Activated CD4-positive, alpha-beta memory T cell treated with anti-CD3 and anti-CD28 coated beads, Interleukin-2, amount 10 ng/mL, durations not matched to agents 7 days and 5 days (primary cell): Measurements from ENCODE around the gene RAPGEF5. TPM values are rescaled to one million over a fixed set of nuclear protein-coding genes. Genes with fewer than 3 reads are reported as not detected.

Source experiments
- CTCF ChIA-PET: fragments of 350-600 bp; sonication (Branson Sonifier 250); formaldehyde crosslinking; loops from one replicate; lab custom pipeline; 2021; ENCODE audit warnings: antibody characterized with exemption, inconsistent platforms; lab: Charles Lee
- POLR2A ChIA-PET: fragments of 350-600 bp; sonication (Branson Sonifier 250); formaldehyde crosslinking; loops from one replicate; lab custom pipeline; 2021; ENCODE audit warnings: antibody characterized with exemption; lab: Charles Lee
- DNase-seq: peaks from one replicate; pipeline ENCODE4 v3.0.0-alpha.2; 2020
- H3K27ac Mint-ChIP-seq: one replicate; pipeline ENCODE4 v1.8.0; 2021; ENCODE audit warnings: mild to moderate bottlenecking, mixed read lengths
- H3K27me3 Mint-ChIP-seq: one replicate; pipeline ENCODE4 v1.8.0; 2021; ENCODE audit warnings: mixed read lengths
- H3K36me3 Mint-ChIP-seq: one replicate; pipeline ENCODE4 v1.8.0; 2021; ENCODE audit warnings: low read depth, mixed read lengths
- H3K4me1 Mint-ChIP-seq: one replicate; pipeline ENCODE4 v1.8.0; 2021; ENCODE audit warnings: mixed read lengths
- H3K4me3 Mint-ChIP-seq: one replicate; pipeline ENCODE4 v1.8.0; 2021; ENCODE audit warnings: mild to moderate bottlenecking, mixed read lengths
- H3K9me3 Mint-ChIP-seq: one replicate; pipeline ENCODE4 v1.8.0; 2021; ENCODE audit warnings: mixed read lengths
- total RNA-seq, 2 experiments: library from RNA; stranded (reverse); gene quantifications; one replicate each; pipeline ENCODE4 v1.2.3, GENCODE V29; 2021

The RAPGEF5 gene
- total RNA-seq, 2 experiments from 2014 or later, result 0.43 to 0.93 TPM

DNA sequence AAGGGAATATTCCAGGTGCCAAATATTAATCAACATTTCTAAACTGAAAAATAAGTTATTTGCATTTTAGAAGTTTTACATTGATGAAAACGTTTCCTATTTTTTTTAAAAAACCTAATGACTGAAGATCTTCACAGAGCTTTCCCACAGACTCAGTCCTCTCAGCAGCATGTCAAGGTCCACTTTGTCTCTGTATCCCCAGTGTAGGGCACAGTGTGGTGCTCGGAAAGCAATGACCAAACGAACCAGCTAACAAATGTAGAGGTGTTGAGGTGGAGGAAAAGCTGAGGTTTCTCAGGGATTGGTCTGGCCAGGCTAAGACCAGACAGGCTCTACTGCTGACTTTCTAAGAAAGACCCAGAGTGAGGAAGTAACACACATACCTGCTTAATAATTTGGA is 209.1 kb downstream of the RAPGEF5 start:
- H3K27me3 Mint-ChIP-seq, result peaks cover 9% of the 10 kb centered on the region
- no peak overlapping the region for H3K4me3 Mint-ChIP-seq
- ChIA-PET CTCF (no interaction called here), POLR2A (no interaction called here)
- H3K27ac Mint-ChIP-seq, result no peak overlapping the region
- H3K4me1 Mint-ChIP-seq, result peaks cover 18% of the 10 kb centered on the region
- no peak for DNase-seq
- H3K36me3 Mint-ChIP-seq, result no peaks in the 10 kb centered on the region
- no peaks in the 10 kb centered on the region for H3K9me3 Mint-ChIP-seq

DNA sequence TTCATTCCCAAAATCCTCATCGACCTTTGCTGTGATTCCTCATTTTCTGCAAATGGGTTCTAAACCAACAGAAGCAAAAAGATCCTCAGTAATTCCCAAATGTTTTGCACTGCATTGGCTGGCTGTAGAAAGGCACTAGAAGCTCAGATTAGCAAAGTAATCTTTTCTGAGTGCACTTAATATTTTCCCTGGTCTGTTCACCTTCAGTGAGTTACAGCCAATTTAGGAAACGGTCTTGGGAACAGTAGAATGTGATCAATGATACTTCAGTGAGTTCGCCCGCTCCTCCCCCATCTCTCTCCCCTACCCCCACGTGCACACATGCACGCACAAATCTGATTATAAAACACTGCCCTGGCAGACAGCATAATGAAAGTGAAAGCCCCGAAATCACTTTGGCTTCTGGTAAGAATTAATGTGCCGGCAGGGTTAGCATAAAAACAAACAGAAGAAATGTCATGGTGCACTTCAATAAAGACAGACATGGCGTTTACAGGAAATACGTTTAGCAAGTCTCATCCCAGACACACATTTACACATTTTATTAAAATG is 209.9 kb downstream of the RAPGEF5 start:
- H3K9me3 Mint-ChIP-seq, result no peaks in the 10 kb centered on the region
- no peak overlapping the region for H3K4me3 Mint-ChIP-seq
- no peak for DNase-seq
- CTCF ChIA-PET, result no interaction called here
- POLR2A ChIA-PET, result no interaction called here
- peaks cover 9% of the 10 kb centered on the region for H3K27me3 Mint-ChIP-seq
- H3K36me3 Mint-ChIP-seq, result no peaks in the 10 kb centered on the region
- no peak overlapping the region for H3K27ac Mint-ChIP-seq
- peaks cover 18% of the 10 kb centered on the region for H3K4me1 Mint-ChIP-seq

- ChIA-PET CTCF (no interaction called here), POLR2A (no interaction called here)
- H3K4me3 Mint-ChIP-seq, result no peak overlapping the region
- DNase-seq, result no peak
- H3K27ac Mint-ChIP-seq, result no peak overlapping the region
- no peaks in the 10 kb centered on the region for H3K9me3 Mint-ChIP-seq
- peaks cover 12% of the 10 kb centered on the region for H3K27me3 Mint-ChIP-seq
- no peaks in the 10 kb centered on the region for H3K36me3 Mint-ChIP-seq
- H3K4me1 Mint-ChIP-seq, result peaks cover 18% of the 10 kb centered on the region
Measured at GRCh38 chr7:22144950-22145349, 212.0 kb downstream of the RAPGEF5 start.

DNA sequence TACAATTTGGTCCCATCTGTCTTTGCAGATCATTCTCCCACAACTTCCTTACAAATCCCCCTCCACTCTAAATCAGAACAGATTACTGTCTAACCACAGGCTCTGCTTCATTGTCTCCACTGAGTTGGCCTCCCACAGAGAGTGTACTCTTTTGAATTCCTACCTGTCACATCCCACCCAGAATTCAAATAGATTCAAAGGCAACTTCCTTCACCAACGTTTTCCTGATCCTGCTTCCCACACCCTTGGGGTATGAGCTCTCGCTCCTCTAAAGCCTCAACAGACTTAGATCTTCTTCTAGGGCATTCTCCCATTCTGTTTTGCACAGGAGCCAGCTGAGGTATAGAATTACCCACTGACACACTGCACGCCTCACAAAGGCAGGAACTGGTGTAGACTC is 213.5 kb downstream of the RAPGEF5 start:
- peaks cover 17% of the 10 kb centered on the region for H3K4me1 Mint-ChIP-seq
- H3K27me3 Mint-ChIP-seq, result peaks cover 14% of the 10 kb centered on the region
- H3K27ac Mint-ChIP-seq, result no peak overlapping the region
- DNase-seq, result no peak
- ChIA-PET CTCF (no interaction called here), POLR2A (no interaction called here)
- H3K4me3 Mint-ChIP-seq, result no peak overlapping the region
- H3K9me3 Mint-ChIP-seq, result no peaks in the 10 kb centered on the region
- no peaks in the 10 kb centered on the region for H3K36me3 Mint-ChIP-seq

GRCh38 chr7:22142572-22142971 is 214.4 kb downstream of the RAPGEF5 start:
- no peak overlapping the region for H3K4me3 Mint-ChIP-seq
- DNase-seq, result no peak
- no peaks in the 10 kb centered on the region for H3K36me3 Mint-ChIP-seq
- H3K9me3 Mint-ChIP-seq, result no peaks in the 10 kb centered on the region
- H3K27ac Mint-ChIP-seq, result no peak overlapping the region
- H3K4me1 Mint-ChIP-seq, result peaks cover 8% of the 10 kb centered on the region
- ChIA-PET POLR2A (no interaction called here), CTCF (interaction anchor here (1.4 kb wide), 1 partner anchor 33 kb away, joined by 3 read pairs; no protein-coding TSS in a partner anchor)
- H3K27me3 Mint-ChIP-seq, result peaks cover 16% of the 10 kb centered on the region

- POLR2A ChIA-PET, result no interaction called here
- H3K36me3 Mint-ChIP-seq, result no peaks in the 10 kb centered on the region
- CTCF ChIA-PET, result interaction anchor here (1.4 kb wide), 1 partner anchor 32 kb away, joined by 3 read pairs; no protein-coding TSS in a partner anchor
- H3K4me1 Mint-ChIP-seq, result no peaks in the 10 kb centered on the region
- no peak for DNase-seq
- no peak overlapping the region for H3K4me3 Mint-ChIP-seq
- H3K27me3 Mint-ChIP-seq, result peaks cover 17% of the 10 kb centered on the region
- H3K9me3 Mint-ChIP-seq, result no peaks in the 10 kb centered on the region
- H3K27ac Mint-ChIP-seq, result no peak overlapping the region
Measured at GRCh38 chr7:22141355-22141754, 215.6 kb downstream of the RAPGEF5 start.

- peaks cover 18% of the 10 kb centered on the region for H3K27me3 Mint-ChIP-seq
- no peaks in the 10 kb centered on the region for H3K36me3 Mint-ChIP-seq
- ChIA-PET POLR2A (no interaction called here), CTCF (no interaction called here)
- H3K9me3 Mint-ChIP-seq, result no peaks in the 10 kb centered on the region
- no peaks in the 10 kb centered on the region for H3K4me1 Mint-ChIP-seq
- no peak for DNase-seq
- H3K4me3 Mint-ChIP-seq, result no peak overlapping the region
- no peak overlapping the region for H3K27ac Mint-ChIP-seq
Measured at GRCh38 chr7:22140578-22140977, 216.4 kb downstream of the RAPGEF5 start.

DNA sequence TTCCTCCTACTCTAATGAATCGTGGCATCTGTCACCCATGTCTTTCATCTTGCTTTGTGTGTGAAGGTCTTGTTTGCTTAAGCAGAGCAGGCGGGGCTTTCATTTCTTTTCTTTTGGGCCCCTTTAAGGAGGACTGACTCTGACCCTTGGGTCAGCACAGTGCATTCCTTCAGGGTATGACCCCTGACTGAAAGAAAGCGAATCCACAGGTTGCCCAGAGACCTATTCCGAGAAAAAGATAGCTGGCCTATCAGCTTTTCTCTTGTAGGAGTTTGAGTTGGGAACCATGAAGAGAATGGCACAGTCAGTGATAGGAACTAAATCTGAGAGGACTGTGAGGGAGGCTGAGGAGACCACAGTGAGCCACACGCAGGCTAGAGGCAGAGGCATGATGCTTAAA is 218.1 kb downstream of the RAPGEF5 start:
- Mint-ChIP-seq H3K27ac (no peak overlapping the region), H3K9me3 (no peaks in the 10 kb centered on the region), H3K4me3 (no peak overlapping the region), H3K27me3 (peaks cover 27% of the 10 kb centered on the region), H3K4me1 (no peaks in the 10 kb centered on the region), H3K36me3 (no peaks in the 10 kb centered on the region)
- ChIA-PET CTCF (no interaction called here), POLR2A (no interaction called here)
- no peak for DNase-seq

- no peaks in the 10 kb centered on the region for H3K9me3 Mint-ChIP-seq
- H3K27ac Mint-ChIP-seq, result no peak overlapping the region
- no peak overlapping the region for H3K4me3 Mint-ChIP-seq
- ChIA-PET CTCF (interaction anchor here (0.5 to 1.1 kb wide), 2 partner anchors 14 to 164 kb away, joined by 3 to 4 read pairs; no protein-coding TSS in a partner anchor), POLR2A (no interaction called here)
- H3K27me3 Mint-ChIP-seq, result peaks cover 30% of the 10 kb centered on the region
- DNase-seq, result no peak
- H3K36me3 Mint-ChIP-seq, result no peaks in the 10 kb centered on the region
- no peaks in the 10 kb centered on the region for H3K4me1 Mint-ChIP-seq
Measured at GRCh38 chr7:22138106-22138505, 218.8 kb downstream of the RAPGEF5 start.

- H3K4me3 Mint-ChIP-seq, result no peak overlapping the region
- H3K36me3 Mint-ChIP-seq, result no peaks in the 10 kb centered on the region
- peaks cover 33% of the 10 kb centered on the region for H3K27me3 Mint-ChIP-seq
- no peak for DNase-seq
- POLR2A ChIA-PET, result no interaction called here
- no peaks in the 10 kb centered on the region for H3K4me1 Mint-ChIP-seq
- no peaks in the 10 kb centered on the region for H3K9me3 Mint-ChIP-seq
- CTCF ChIA-PET, result interaction anchor here (1.1 kb wide), 1 partner anchor 15 kb away, joined by 4 read pairs; no protein-coding TSS in a partner anchor
- no peak overlapping the region for H3K27ac Mint-ChIP-seq
Measured at GRCh38 chr7:22137466-22137865, 219.5 kb downstream of the RAPGEF5 start.

DNA sequence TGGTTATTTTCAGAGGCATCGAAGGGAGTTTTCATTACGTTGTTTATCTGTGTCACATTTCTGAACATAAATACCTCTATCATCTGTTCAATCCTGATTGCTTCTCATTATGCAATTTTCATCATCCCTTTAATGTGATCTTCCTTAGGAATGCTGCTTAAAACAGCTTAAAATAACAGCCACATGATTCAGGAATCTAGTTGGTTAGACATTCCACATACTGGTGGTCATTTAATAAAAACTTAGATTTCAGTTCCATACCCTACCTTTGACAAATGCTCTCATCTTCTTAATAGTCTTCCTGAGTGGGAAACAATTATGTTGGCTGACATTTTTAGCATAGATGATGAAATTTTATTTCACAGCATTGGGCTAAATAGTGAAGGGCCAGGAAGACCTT is 219.9 kb downstream of the RAPGEF5 start:
- Mint-ChIP-seq H3K4me3 (no peak overlapping the region), H3K27me3 (peaks cover 32% of the 10 kb centered on the region), H3K27ac (no peak overlapping the region), H3K36me3 (no peaks in the 10 kb centered on the region), H3K9me3 (no peaks in the 10 kb centered on the region), H3K4me1 (no peaks in the 10 kb centered on the region)
- DNase-seq, result no peak
- ChIA-PET CTCF (no interaction called here), POLR2A (no interaction called here)

DNA sequence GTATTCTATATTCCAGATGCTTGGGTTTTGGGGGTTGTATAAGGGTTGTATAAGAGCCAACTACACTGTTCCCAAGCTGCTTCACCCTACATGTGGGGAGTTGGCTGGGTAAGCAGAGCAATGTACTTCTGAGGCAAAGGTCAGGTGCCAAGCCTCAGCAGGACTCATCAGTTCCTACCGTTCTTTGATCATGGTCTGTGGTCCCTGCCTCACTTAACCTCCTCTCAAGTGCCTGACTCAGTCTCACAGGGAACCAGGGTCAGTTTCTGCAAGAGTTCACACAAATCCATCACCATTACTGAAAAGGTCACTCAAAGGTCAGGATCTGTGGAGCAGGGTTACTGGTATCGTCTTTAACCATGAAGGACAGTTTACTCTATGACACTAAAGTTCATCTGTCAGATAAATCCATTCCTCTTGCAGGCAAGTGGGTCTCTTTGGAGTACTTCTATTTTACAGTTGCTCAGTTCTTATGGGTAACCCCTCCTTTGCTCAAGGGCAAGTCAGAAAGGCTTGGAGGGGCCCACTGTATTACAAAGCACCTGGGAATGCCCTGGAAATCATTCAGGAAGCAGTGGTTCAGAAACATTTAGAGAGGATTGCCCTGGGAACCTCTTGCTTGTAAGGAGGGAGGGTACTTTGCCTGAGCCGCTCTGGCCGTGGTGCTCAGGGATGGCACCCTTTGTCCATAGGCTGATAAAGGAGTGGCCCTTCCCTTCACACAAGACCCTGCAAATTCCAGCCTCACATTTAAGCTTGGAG is 227.0 kb downstream of the RAPGEF5 start:
- Mint-ChIP-seq H3K36me3 (no peaks in the 10 kb centered on the region), H3K27ac (no peak overlapping the region), H3K4me1 (peaks cover 3% of the 10 kb centered on the region), H3K9me3 (no peaks in the 10 kb centered on the region), H3K4me3 (no peak overlapping the region), H3K27me3 (peaks cover 37% of the 10 kb centered on the region)
- POLR2A ChIA-PET, result no interaction called here
- CTCF ChIA-PET, result no interaction called here
- DNase-seq, result no peak

GRCh38 chr7:22129166-22129565 is 227.8 kb downstream of the RAPGEF5 start:
- no peak overlapping the region for H3K27ac Mint-ChIP-seq
- ChIA-PET POLR2A (no interaction called here), CTCF (no interaction called here)
- no peaks in the 10 kb centered on the region for H3K36me3 Mint-ChIP-seq
- H3K4me1 Mint-ChIP-seq, result peaks cover 3% of the 10 kb centered on the region
- H3K4me3 Mint-ChIP-seq, result no peak overlapping the region
- no peaks in the 10 kb centered on the region for H3K9me3 Mint-ChIP-seq
- no peak for DNase-seq
- H3K27me3 Mint-ChIP-seq, result peaks cover 36% of the 10 kb centered on the region
